ENCODE measurements around the gene ATP8A2. TPM values are rescaled to one million over a fixed set of nuclear protein-coding genes. Genes with fewer than 3 reads are reported as not detected.

The ATP8A2 gene
- total RNA-seq, 2 donors from 2014 or later = 1.6 to 2.9 TPM

DNA sequence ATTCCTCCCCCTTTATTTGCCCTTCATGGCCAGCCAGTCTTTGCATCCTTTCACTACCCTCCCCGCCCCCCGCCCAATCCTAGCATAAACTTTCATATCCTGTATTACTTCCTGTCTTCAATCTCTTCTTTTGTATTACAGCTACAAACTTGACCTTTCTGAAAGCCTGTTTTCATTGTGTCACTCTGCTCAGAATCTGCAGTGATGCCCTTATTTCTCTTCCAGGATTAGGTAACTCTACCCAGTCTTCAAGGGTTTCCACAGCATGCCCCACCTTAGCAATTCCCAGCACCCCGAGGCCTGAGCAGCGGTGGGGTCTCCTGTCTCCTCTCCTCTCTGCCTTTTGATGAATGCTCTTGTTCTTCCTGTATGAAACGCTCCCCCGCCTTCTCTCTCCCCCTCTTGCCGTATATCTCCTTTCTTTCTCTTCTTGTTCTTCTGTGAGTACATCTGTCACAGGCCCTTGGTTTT, 534.5 kb downstream of the ATP8A2 start:
- no peaks in the 10 kb centered on the region for H3K27me3 Mint-ChIP-seq (ENCODE audit: insufficient read depth)
- Histone ChIP-seq H3K9ac (ENCODE audit: extremely low read depth, low read length, poor library complexity, severe bottlenecking) (no peak overlapping the region), H3K9me3 (ENCODE audit: control insufficient read depth, low read length) (no peaks in the 10 kb centered on the region), H3K27ac (ENCODE audit: low read depth, low read length) (no peak overlapping the region), H3K4me3 (ENCODE audit: low read length) (no peak overlapping the region), H3K36me3 (ENCODE audit: control insufficient read depth, insufficient read depth, low read length) (no peaks in the 10 kb centered on the region), H3K27me3 (ENCODE audit: control insufficient read depth, insufficient read depth, low read length, poor library complexity, severe bottlenecking) (no peaks in the 10 kb centered on the region), H3K4me1 (ENCODE audit: control insufficient read depth, insufficient read depth, low read length) (peaks cover 10% of the 10 kb centered on the region)
- peaks cover 23% of the 10 kb centered on the region for H3K4me1 Mint-ChIP-seq
- H3K4me3 Mint-ChIP-seq = no peak overlapping the region
- TF ChIP-seq, protein P1, sequence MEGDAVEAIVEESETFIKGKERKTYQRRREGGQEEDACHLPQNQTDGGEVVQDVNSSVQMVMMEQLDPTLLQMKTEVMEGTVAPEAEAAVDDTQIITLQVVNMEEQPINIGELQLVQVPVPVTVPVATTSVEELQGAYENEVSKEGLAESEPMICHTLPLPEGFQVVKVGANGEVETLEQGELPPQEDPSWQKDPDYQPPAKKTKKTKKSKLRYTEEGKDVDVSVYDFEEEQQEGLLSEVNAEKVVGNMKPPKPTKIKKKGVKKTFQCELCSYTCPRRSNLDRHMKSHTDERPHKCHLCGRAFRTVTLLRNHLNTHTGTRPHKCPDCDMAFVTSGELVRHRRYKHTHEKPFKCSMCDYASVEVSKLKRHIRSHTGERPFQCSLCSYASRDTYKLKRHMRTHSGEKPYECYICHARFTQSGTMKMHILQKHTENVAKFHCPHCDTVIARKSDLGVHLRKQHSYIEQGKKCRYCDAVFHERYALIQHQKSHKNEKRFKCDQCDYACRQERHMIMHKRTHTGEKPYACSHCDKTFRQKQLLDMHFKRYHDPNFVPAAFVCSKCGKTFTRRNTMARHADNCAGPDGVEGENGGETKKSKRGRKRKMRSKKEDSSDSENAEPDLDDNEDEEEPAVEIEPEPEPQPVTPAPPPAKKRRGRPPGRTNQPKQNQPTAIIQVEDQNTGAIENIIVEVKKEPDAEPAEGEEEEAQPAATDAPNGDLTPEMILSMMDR (conservative IDR thresholded peaks at IDR 0.05) = no peak
- no peak overlapping the region for H3K27ac Mint-ChIP-seq
- WGBS, 2 experiments (ENCODE audit: insufficient coverage in 1 of 2, insufficient read length in 1 of 2) = 92 to 100% methylated on average over 1 to 7 of the region's 7 CpGs
- no peaks in the 10 kb centered on the region for H3K9me3 Mint-ChIP-seq
- DNase-seq = no peak
- no peaks in the 10 kb centered on the region for H3K36me3 Mint-ChIP-seq (ENCODE audit: low read depth)

DNA sequence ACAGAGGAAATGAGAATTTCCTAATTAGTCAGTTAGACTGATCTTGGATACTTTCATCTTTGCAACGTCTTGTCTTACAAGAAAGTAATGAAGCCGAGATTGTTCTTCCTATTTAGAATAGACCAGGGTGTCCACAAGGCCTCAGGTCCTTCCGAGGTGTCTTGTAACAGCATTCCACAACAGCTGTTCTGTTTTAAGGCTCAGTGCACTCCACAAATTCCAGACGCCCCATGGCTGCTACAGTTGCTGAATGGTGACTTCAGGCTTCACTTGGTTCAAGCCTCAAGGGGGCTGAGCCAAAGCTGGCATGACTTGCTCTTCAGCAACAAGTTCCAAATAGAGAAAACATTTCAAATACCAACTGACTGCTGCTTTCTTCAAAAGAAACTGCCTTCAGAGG, 536.6 kb downstream of the ATP8A2 start:
- Mint-ChIP-seq H3K27me3 (ENCODE audit: insufficient read depth) (no peaks in the 10 kb centered on the region), H3K4me3 (no peak overlapping the region), H3K4me1 (peaks cover 40% of the 10 kb centered on the region), H3K9me3 (no peaks in the 10 kb centered on the region), H3K27ac (peak overlapping the region; percentile 15), H3K36me3 (ENCODE audit: low read depth) (no peaks in the 10 kb centered on the region)
- H3K9me3 ChIP-seq (ENCODE audit: control insufficient read depth, low read length) = no peaks in the 10 kb centered on the region
- DNase-seq = no peak
- WGBS, 2 experiments (ENCODE audit: insufficient coverage in 1 of 2, insufficient read length in 1 of 2) = 85 to 86% methylated on average over 4 of the region's 4 CpGs
- no peaks in the 10 kb centered on the region for H3K36me3 ChIP-seq (ENCODE audit: control insufficient read depth, insufficient read depth, low read length)
- H3K4me3 ChIP-seq (ENCODE audit: low read length) = no peak overlapping the region
- no peak overlapping the region for H3K27ac ChIP-seq (ENCODE audit: low read depth, low read length)
- peaks cover 2% of the 10 kb centered on the region for H3K27me3 ChIP-seq (ENCODE audit: control insufficient read depth, insufficient read depth, low read length, poor library complexity, severe bottlenecking)
- peaks cover 10% of the 10 kb centered on the region for H3K4me1 ChIP-seq (ENCODE audit: control insufficient read depth, insufficient read depth, low read length)
- no peak overlapping the region for H3K9ac ChIP-seq (ENCODE audit: extremely low read depth, low read length, poor library complexity, severe bottlenecking)
- TF ChIP-seq, protein P1 (conservative IDR thresholded peaks at IDR 0.05) = no peak

DNA sequence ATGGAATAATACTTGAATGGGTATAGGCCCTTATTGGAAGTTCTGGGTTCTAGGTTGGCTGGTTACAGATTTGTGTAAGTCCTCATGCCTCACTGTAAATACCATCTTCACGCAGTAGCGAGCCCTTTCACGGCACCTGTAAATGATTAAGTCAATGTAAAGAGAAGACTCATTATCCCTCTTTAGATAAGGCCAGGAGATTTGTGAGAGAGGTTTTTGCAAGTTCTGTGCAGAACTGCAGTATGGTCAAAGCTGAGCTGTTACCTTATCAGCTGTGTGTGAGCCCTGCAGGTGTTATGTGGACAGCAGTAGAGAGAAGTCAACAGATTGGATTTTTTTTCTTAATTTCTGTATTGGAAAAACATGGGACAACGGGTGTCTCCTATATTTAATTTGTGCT, 538.5 kb downstream of the ATP8A2 start:
- Mint-ChIP-seq H3K4me3 (no peak overlapping the region), H3K4me1 (peaks cover 40% of the 10 kb centered on the region)

More for the DNA sequence above, 538.5 kb downstream of the ATP8A2 start:
- H3K4me3 ChIP-seq (ENCODE audit: low read length) = peak overlapping the region; percentile 22
- H3K27me3 Mint-ChIP-seq (ENCODE audit: insufficient read depth) = no peaks in the 10 kb centered on the region
- no peaks in the 10 kb centered on the region for H3K36me3 Mint-ChIP-seq (ENCODE audit: low read depth)
- H3K9me3 Mint-ChIP-seq = no peaks in the 10 kb centered on the region
- peak overlapping the region; percentile 17 for H3K9ac ChIP-seq (ENCODE audit: extremely low read depth, low read length, poor library complexity, severe bottlenecking)
- no peaks in the 10 kb centered on the region for H3K36me3 ChIP-seq (ENCODE audit: control insufficient read depth, insufficient read depth, low read length)
- H3K27ac ChIP-seq (ENCODE audit: low read depth, low read length) = no peak overlapping the region
- TF ChIP-seq, protein P1 (conservative IDR thresholded peaks at IDR 0.05) = no peak
- 21 to 23% methylated on average over 3 to 4 of the region's 4 CpGs for WGBS, 2 experiments (ENCODE audit: insufficient coverage in 1 of 2, insufficient read length in 1 of 2)
- peak overlapping the region; percentile 90 for H3K27ac Mint-ChIP-seq
- peak; percentile 61 for DNase-seq
- H3K9me3 ChIP-seq (ENCODE audit: control insufficient read depth, low read length) = no peaks in the 10 kb centered on the region
- peaks cover 8% of the 10 kb centered on the region for H3K27me3 ChIP-seq (ENCODE audit: control insufficient read depth, insufficient read depth, low read length, poor library complexity, severe bottlenecking)
- peaks cover 10% of the 10 kb centered on the region for H3K4me1 ChIP-seq (ENCODE audit: control insufficient read depth, insufficient read depth, low read length)

Measured in endodermal cell (in vitro differentiated cells).